Measurements from ENCODE around the gene YKT6.

DNA sequence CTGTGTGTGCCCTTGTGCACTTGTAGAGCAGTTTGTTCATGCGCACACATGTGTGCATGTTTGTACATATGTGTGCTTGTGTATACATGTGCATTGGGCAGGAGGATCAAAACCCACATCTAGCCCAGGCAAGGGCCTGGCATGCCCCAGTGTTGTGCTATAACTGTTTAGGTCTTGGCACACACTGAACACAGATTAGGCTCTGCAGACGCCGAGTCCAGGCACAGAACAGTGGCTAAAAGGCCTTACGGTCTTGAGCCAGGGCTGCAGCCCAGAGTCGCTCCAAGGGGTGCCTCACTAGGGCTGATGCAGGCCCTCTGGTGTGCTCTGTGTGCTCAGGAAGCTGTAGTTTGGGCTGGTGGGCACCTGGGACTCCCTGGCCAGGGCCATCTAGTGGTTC is 55.7 kb downstream of the YKT6 start:
- TF ChIP-seq, protein P1, sequence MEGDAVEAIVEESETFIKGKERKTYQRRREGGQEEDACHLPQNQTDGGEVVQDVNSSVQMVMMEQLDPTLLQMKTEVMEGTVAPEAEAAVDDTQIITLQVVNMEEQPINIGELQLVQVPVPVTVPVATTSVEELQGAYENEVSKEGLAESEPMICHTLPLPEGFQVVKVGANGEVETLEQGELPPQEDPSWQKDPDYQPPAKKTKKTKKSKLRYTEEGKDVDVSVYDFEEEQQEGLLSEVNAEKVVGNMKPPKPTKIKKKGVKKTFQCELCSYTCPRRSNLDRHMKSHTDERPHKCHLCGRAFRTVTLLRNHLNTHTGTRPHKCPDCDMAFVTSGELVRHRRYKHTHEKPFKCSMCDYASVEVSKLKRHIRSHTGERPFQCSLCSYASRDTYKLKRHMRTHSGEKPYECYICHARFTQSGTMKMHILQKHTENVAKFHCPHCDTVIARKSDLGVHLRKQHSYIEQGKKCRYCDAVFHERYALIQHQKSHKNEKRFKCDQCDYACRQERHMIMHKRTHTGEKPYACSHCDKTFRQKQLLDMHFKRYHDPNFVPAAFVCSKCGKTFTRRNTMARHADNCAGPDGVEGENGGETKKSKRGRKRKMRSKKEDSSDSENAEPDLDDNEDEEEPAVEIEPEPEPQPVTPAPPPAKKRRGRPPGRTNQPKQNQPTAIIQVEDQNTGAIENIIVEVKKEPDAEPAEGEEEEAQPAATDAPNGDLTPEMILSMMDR (IDR thresholded peaks at IDR 0.05; ENCODE audit: low read depth, low read length), result no peak
- TF ChIP-seq EZH2phosphoT487 (IDR thresholded peaks at IDR 0.05; ENCODE audit: low read depth), result no peak
